T-helper 9 cell (primary cell): ENCODE results near the gene MIEF1.

Source experiments
- DNase-seq: peaks from one replicate; pipeline ENCODE4 v3.0.0-alpha.2; 2020

The MIEF1 gene

DNA sequence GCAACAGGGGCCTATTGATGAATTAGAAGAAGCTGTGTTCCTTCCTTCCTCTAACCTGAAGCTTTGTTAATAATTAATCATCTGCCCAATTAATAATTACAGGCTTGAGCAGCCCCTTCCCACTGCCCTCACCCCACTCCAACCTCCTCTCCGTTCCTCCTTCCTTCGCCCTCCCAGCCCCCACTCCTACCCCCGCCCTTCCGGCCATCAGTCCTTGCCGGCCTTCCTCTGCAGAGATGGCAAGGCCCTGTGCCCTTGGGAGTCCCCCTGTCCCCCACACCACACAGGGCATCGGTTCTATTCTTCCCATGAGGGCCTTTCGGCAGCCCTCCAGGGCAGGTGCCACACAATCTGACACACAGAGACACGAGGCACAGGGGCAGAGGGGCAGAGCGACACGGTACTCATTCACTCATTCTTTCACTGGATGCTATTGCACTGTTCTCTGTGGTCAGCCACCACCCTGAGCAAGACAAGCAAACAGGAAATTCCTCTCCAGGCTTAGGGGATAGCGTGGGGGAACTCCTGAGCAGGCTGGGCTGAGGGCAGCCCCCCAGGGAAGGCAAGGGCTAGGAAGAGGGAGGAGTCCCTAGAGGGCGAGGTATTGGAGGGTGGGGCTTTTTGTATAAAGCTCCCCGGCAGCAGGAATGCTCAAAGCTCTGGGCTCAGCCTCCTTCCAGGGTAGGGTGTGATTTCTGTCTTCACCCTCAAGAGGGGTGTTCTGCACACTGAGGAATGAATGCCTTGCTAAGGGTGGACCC is 30.5 kb upstream of the MIEF1 start:
- no peak for DNase-seq

GRCh38 chr22:39472570-39473556 is 29.2 kb upstream of the MIEF1 start:
- no peak for DNase-seq

- DNase-seq = no peak
These were observed 28.2 kb upstream of the MIEF1 start for GRCh38 chr22:39473851-39474250.

GRCh38 chr22:39474351-39475111 is 27.6 kb upstream of the MIEF1 start:
- DNase-seq = no peak

DNA sequence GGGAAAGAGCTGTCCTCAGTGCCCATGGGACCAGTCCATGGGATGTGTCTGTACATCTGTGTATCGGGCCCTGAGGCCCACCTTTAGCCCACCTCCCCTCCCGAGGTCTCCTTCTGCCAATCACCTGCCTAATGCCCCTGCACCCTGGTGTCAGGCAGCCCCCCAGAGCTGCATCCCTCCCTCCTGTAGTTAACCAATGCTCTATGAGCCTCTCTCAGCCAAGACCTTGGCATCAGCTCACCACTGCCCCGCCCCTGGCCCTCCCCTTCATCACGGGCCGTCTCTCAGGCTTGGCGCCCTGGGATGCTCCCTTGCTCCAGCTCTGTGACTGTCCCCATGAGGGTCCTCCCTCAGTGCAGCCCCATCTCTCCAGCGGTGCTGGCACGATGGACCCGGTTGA is 26.8 kb upstream of the MIEF1 start:
- DNase-seq = no peak

- DNase-seq = no peak
These were observed 26.2 kb upstream of the MIEF1 start for GRCh38 chr22:39475902-39476301.

DNA sequence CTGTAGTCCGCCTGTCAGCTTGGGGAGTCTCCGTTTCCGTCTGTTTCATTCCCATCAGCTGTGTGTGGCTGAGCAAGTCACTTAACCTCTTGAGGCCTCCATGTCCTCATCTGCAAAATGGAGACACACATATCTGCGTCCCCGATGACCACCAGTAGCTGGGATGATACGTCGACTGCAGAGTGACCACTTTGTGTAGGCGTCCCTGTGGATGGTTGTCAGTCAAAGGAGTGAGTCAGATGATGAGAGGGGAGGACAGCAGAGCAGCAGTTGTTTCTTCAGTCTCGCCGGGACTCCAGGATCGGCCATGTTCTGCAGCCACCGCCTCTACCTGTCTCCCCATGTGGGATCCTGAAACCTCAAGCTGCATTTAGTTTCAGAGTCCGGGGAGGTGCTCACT is 25.4 kb upstream of the MIEF1 start:
- no peak for DNase-seq

- DNase-seq = no peak
These were observed 24.5 kb upstream of the MIEF1 start for GRCh38 chr22:39477542-39477941.

- no peak for DNase-seq
These were observed 23.6 kb upstream of the MIEF1 start for GRCh38 chr22:39478441-39478850.

DNA sequence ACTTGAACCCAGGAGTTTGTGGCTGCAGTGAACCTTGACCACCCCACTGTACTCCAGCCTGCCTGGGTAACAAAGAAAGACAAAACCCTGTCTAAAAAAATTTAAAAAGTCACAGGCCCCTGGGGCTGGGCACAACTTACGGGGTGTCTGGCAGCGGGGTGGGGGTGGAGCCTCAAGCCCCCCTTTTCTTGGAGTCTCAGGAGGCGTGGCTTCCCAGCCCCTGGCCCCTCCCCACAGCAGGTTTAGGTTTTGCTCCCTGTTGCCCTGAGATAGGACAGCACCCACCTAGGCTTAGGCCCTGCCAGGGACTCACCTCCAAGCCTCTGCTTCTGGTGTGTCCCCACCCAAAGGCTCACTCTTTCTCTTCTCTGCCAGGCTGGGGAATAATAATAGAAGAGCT is 22.8 kb upstream of the MIEF1 start:
- DNase-seq = no peak

- DNase-seq = no peak
These were observed 21.5 kb upstream of the MIEF1 start for GRCh38 chr22:39480557-39480956.

DNA sequence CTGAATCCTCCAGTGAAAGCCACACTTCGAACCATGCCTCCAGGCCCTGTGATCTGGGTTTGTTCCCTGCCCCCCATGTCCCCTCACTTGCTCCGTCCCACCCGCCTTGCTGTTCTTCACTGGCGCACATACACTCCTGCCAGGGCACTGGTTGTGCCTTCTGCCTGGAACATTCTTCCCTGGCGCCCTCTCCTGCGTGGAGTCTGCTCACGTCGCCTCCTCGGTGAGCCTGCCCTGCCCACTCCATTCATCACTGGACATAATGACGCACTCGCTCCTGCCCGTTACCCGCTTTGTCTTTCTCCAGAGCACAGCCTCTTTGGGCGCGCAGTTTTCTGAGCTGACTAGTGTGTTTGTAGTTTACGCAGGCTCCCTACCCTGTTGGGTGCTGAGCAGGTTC is 21.0 kb upstream of the MIEF1 start:
- no peak for DNase-seq

DNA sequence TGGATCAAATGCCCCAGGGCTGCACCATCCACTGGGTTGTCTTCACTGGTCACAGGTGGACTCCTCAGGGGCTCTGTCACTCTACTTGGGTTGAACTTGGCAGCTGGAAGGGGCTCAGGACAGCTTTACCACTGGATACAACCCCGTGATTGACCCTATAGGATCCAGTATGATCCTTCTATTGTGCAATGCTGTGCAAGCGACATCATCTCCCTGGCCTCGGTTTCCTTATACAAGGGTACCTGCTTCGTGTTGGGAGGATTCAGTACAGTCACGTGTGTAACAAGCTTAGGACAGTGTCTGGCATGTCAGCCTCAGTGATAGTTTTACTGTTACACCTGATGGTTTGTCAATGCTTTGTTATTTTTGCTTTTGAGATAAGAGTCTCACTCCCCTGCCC is 20.5 kb upstream of the MIEF1 start:
- no peak for DNase-seq

DNA sequence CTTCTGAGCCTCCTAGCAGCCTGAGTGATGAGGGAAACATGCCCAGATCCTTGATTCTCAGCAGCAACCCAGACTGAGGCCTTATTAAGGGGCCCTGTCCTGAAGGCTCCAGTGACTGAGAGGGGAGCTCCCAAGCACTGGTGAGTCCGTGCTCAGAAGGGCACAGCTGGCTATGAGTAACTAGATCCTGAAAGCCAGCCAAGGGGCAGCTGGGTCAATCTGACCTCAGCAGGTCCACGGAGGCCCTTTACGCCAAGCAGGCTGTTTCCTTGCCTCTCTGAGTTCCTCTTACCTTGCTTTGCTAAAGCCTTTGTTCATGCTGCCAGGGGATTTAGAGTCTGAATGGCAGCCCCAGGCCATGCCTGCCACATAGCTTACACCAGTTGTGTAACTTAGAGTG is 19.3 kb upstream of the MIEF1 start:
- no peak for DNase-seq

DNA sequence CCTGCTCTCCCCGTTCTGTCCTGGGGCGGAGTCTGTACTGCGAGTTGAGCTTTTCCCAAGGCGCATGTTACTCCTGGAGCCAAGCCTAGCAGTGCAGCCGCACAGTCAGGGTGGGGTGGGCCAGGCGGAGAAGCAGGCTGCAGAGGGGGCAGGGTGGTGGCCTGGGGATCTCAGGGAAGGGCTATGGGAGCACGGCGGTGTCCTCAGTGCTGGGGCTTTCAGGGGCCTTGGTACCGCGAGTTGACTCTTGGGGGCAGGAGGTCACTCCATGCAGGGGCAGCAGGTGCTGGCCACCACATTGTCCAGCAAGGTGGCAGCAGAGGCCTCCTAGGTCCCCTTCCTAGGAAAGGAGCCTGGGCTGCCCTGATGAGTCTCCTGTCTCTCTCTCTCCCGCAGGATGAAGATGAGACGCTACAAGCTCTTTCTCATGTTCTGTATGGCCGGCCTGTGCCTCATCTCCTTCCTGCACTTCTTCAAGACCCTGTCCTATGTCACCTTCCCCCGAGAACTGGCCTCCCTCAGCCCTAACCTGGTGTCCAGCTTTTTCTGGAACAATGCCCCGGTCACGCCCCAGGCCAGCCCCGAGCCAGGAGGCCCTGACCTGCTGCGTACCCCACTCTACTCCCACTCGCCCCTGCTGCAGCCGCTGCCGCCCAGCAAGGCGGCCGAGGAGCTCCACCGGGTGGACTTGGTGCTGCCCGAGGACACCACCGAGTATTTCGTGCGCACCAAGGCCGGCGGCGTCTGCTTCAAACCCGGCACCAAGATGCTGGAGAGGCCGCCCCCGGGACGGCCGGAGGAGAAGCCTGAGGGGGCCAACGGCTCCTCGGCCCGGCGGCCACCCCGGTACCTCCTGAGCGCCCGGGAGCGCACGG is 14.9 kb upstream of the MIEF1 start:
- DNase-seq = no peak

GRCh38 chr22:39487826-39488520 is 14.1 kb upstream of the MIEF1 start:
- DNase-seq = no peak

DNA sequence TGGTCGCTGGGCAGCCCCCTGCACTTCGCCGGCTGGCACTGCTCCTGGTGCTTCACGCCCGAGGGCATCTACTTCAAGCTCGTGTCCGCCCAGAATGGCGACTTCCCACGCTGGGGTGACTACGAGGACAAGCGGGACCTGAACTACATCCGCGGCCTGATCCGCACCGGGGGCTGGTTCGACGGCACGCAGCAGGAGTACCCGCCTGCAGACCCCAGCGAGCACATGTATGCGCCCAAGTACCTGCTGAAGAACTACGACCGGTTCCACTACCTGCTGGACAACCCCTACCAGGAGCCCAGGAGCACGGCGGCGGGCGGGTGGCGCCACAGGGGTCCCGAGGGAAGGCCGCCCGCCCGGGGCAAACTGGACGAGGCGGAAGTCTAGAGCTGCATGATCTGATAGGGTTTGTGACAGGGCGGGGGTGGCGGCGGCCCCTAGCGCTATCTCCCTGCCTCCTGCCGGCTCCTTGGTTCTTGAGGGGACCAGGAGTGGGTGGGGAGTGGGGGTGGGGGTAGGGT is 13.5 kb upstream of the MIEF1 start:
- DNase-seq = no peak

DNA sequence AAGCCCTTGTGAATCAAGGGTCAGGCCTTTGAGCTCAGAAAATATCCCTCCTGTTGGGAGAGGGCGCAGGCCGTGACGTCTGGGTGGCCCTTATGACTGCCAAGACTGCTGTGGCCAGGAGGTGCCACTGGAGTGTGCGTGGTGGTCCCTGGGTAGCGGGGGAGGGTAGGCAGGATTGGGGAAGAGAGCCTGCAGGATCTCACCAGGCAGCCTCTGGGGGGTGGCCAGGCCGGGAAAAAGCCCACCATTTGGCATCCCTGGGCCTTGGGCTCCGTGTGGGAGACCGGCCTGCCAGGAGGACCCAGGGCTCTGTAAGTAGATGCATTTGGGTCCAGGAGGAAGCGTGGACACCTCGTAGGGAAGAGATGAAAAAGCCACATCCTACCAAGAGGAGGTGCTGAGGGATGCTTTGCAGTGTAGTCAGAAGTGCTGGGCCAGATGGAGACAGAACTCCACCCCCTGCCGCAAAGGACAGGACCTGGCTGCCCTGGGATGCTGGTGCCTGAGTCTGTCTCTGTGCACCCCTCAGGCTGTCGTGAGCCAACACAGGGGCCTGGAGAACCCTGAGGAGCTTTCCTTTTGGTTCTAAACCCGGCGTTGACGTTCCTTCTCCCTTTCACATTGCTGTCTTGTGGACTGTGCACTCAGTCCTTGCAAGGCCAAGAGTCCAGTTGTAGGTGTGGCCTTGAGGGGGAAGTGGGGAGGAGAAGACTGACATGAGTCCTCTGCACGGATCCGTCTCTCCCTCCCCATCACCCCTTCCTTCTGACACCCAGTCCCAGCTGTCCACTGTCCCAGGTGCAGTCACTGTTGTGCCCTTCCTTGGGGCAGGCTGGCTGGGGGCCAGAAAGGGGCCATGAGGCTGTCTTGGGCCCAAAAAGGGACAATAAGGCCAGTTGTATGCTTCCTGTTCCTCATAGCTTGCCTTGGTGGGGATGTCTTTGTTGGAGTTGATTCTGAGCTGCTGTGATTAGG is 12.7 kb upstream of the MIEF1 start:
- DNase-seq = no peak

DNA sequence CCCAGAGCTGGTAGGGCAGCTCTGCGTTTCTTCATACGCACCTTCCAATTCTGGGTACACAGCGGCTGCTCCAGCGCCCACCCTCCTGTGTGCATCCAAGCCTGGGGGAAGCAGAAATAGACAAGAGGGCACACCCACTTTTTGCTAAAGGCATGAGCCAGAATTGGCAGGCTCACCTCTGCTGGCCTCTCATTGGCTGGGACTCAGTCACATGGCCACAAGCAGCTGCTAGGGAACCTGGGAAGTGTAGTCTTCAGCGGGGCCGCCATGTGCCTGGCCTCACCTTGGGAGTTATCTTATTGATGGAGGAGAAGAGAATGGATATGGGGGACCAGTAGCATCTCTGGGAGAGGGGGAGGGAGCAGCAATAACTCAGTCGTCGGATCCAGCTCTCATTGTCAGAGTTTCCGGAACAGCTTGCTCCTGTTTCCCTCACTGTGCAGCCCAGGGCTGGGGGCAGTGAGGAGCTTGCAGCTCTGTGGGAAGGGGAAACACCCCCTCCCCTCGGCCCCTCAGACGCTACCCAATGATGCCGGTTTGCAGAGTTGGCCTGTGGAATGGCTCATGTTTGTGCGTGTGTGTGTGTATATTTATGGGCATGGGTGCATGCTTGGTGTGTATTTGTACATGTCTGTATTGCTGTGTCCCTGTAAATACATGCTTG is 11.8 kb upstream of the MIEF1 start:
- peak; percentile 63 for DNase-seq
